ENCODE data around the gene STAU1.
"Not testable (repeated sequence)": the region's sequence is repeated elsewhere in the genome, so short reads cannot be mapped to it uniquely, and the experiment has no call there.

STAU1 gene

DNA sequence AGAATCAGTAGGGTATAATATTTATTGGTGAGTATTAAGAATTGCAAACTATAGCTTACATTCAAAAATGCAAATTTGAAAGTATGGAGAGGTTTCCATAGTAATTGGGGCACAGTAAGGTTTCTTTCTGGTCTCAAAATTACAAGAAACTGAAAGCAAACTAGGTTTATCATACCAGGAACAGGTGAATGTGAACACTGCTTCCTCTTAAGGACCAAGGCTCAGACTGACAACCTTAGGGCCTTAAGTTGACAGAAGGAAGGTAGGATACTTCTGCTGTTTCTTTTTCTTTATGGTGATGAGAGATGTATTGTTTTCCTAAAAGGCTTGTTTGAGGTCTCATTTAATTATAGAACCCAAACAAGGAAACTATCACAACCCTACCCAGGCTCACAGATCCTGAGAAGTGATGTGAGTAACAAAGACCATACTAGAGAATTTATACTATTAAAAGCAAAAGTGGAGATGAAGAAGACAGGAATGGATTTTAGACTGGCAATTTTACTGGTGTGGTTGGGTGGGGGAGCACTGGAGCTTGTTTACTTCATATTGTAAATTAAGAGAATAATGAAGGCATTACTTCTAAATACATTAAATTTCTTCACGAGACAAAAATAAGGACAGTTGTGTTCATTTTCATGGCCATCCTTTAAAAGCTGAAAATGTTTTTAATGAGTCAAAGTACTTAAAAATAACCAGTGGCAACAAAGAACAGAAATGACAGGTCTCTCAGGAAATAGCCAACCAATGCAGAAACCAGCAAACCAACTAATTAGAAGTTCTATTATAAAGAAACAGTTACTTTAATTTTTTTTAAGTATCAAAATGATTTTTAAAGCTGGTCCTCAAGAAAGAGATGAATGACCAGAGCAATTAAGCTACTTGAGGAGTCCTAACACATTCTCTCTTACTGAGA is 21.3 kb downstream of the STAU1 start:
- DNase-seq: no peak

DNA sequence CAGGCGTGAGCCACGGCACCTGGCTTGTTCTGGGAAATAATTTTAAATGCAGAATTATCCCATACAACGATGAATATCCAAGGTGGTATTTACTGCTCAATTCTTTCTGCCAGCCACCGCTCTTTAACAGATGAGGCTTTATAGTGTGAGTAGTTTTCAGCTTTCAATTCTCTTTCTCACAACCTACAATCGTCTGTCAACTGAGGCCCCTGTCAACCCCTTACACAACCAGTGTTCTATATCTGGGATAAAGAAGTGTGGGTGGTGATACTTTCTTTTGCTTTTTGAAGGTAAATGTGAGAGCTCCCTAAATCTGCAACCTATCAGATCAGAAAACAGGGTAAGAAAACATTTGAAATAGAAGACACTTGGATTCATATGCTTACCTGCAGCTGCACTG is 22.5 kb downstream of the STAU1 start:
- peak in 1 of 56 donors; percentile 13 for DNase-seq

DNA sequence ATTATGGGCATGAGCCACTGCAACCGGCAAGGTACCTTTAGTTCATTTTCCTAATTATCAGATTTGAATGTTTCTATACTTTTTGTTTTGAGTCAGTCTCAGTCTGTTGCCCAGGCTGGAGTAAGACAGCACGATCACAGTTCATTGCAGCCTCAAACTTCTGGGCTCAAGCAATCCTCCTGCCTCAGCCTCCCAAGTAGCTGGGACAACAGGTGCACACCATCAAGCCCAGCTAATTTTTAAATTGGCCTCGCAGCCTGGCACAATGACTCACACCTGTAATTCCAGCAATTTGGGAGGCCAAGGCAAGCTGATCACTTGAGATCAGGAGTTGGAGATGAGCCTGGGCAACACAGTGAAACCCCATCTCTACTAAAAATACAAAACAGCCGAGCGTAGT is 24.4 kb downstream of the STAU1 start:
- no peak for DNase-seq

DNA sequence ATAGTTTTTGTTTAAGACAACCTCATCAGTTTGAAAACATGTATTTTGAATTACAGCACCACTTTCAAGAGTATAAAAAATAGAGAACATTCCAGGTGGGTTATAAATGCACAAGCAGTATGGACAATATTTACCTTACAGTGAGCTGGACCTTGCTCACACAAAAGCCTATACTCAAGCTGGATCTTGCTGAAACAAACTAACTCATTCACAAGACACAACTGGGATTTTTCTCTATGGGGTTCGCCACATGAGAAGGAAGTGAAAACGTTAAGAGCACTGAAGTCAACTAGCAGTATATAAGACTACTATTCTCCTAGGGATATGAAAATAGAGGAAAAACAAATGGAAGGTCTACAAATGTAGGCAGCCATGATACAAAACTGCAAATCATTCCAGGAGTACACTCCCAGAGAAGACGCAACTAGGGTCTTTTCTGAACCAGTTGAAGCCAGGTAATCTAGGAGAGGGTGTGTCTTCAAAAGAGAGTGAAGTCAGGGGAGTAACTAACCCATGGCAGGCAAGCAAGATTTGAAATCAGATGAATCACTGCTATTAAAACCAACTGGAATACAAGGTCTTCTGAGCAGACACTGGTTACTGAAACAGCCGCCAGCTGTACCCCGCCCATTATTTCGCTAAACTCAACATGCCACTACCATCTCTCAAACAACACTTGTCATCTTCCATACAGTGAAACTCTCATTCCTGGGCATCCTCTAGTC is 26.5 kb downstream of the STAU1 start:
- DNase-seq: no peak

DNA sequence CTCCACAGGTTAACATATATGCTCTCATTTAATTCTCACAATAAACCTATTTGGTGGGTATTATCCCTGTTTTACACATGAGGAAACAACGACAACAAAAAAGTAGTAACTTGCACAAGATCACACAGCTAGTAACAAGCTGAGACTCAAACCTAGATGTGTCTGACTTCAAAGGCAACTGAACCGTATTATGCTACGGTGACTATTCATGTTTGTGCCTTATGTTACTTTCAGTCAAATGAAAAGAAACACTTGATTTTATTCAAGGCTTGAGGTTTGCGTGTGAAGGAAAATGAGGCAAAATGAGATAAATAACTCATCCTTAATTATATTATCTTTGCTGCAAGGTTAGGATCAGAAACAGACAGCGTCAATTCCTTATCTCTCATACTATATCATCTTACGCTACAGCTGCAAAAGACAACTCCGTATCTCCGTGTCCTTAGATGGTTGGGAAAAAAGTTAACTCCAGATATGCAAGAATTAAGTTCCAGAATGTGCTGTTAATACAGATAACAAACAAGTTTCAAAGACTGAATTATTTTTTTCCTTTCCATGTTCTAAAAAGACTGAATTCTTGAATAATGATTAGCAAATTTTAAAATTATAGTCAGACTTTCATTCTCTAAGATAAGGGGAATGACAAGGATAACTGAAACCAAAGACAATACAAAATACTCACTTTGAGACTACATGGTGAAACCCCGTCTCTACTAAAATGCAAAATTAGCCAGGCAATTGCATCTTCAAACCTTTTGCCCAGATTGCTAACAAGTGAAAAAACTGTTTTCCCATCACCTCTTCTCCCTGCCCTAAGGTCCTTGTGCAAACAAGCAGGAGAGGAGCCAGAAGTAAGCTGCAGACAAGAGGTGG is 27.8 kb downstream of the STAU1 start:
- DNase-seq: no peak

DNA sequence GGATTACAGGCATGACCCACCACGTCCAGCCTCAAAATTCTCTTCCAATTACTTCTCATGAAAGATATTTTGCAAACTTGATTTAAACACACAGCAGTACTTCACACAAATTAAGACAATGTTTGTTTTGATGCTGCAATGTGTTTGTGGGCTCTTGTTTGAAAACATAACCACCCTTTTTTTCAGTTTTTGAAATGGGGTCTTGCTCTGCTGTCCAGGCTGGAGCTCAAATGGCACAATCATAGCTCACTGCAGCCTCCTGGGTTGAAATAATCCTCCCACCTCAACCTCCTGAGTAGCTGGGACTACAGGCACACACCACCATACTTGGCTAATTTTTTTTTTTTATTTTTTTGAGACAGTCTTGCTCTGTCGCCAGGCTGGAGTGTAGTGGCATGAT is 31.0 kb downstream of the STAU1 start:
- no peak for DNase-seq

DNA sequence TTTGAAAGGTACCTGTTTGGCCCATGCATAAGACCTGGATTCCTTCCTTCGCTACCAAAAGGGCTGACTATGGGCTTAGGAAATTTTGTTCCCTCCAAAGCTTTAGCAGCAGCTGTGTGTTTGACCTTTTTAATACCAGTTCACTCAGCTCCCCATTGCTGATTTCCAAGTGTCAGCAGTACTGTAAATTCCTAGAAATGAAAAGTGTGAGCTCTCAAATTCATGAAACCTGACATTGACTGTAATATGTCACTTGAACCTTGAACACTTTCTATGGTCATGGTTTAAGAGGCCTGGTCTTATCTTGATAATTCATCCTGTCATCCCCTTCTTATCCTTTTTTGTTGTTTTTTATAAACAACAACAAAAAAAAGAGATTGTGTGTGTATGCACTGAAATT is 31.7 kb downstream of the STAU1 start:
- DNase-seq: no peak

DNA sequence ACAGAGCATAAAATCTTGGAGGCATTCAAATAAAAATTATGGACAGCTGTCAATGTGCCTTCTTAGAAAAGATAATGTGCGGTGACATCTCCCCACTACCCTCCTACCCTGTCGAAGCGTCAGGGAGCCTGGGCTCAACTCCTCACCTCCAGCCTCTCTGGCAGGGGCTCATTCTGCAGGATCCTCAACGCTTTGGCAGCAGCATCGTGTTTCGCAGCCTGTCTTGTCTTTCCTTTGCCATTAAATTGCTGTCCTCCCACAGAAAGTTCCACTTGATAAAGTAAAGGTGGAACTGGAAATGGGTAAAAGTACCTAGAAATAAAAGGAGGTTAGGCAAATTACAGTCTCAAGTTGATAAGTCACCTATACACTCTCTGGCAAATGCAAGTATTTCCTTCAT is 36.7 kb downstream of the STAU1 start:
- DNase-seq: no peak

DNA sequence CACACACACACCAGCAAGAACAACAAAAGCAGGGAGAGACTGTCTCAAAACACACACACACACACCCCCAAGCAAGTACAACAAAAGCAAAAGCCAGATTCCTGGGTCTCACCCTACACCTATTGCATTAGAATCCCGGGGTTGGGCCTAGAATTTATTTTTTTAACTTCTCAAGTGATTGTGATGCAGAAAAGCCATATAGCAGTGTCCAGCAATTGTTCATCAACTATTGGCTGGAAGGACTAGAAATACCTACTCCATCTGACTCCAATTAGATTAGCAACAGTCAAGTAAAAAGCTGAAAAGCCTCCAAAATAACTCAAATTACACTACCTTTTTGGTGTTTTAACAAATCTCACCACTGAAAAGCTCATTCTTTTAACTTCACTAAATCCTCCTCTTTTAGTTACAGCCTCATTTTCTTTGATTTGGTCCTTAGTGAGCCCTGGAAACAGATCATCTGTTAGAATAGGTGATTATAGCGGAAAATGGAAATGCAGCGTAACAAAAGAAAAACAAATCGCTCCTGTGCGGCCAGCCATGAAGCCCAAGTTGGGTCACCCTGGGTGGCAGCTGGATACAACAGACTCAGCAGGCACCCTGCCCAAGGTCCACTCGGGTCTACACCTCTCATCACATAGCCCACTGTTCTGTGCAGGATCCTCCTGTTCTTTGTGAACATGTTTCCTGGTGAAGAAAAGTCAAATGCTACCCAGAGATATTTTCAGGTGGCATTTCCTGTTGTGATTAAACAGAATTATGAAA is 38.7 kb downstream of the STAU1 start:
- DNase-seq: no peak

DNA sequence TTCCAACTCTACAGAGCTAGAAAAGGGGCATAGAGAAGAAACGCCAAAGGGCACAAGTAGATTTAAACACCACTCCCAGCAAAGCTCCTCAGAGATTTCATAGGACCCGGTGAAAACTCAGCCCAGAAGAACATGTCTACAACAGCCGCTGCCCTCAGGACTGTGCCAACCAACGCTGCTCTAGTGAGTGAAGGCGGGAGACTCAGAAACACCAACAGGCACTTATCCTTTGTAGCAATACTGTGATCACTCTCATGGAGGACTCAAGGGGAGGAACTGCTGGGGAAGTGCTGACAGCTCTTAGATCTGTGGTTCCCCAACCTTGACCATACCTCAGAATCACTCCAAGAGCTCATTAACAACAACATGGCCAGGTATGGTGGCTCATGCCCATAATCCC is 39.5 kb downstream of the STAU1 start:
- DNase-seq: no peak

DNA sequence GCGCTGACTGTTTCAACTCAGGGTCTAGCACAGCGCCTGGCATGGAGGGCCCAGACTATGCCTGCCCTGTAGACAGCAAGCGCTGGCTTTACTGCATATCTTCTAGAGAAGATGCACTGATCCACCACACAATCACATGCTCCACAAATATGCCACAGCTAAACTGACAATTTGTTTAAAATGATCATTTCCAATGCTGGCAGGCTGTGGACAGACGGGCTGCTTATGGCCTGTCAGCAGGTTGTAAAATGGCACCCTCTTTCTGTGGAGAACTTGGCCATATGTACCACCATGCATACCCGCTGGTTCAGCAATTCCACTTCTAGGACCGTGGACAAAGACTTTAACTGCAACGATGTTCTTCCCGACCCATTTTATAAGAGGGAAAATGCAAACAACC is 40.8 kb downstream of the STAU1 start:
- DNase-seq: no peak

DNA sequence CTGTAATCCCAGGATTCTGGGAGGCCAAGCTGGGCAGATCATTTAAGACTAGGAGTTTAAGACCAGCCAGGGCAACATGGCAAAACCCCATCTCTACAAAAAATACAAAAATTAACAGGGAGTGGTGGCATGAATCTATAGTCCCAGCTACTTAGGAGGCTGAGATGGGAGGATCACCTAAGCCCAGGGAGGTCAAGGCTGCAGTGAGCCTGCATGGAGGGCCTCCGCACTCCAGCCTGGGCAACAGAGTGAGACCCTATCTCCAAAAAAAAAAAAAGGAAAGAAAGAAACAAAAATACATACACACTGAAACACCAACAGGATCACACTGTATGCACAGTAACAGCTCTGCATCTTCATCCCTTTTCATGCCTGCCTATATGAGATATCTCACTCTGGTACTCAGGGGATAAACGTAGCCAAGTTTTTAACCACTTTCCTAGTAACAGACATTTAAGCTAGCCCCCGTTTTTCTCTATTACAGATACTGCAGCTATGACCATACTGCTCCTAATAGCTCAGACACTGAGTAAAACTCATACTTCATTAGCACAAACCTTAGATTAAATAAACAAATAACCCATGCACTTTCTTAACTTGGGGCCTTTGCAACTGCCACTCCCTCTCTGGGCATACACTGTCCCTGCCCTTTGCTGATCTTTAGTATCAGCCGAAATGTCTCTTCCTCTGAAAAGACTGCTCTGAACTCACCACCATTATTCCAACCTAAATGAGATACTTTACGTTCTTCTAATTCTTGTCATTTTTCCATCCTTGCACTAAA is 41.5 kb downstream of the STAU1 start:
- DNase-seq: no peak

DNA sequence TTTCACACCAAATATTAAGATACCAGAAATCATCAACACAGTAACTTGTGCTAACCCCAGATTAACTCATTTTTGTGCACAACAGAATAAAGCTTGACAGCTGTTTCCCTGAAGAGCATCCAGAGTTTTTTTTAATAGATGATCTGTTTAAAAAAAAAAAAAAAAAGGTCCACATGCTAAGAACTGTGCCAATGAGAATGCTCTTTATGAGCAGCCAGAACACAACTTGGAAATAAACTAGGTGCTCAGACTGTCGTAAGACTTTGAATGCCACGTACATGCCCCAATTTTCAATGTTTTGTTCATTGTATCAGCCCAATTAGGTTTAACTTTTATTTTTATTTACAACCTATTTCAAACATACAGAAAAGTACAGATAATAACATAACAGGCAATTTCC is 47.3 kb downstream of the STAU1 start:
- no peak for DNase-seq

DNA sequence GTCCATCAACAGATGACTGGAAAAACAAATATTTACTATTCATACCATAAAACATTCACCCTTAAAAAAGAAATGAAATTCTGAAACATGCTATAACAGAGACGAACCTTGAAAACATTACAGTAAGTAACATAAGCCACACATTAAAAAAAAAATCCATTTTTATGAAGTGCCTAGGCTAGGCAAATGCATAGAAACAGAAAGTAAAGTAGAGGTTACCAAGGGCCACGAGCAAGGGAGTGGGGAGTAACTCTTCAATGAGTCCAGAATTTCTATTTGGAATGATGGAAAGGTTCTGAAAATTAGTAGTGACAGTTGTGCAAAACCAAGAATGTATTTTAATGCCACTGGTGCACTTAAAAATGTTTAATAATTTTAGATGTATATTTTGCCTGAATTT is 47.7 kb downstream of the STAU1 start:
- no peak for DNase-seq

DNA sequence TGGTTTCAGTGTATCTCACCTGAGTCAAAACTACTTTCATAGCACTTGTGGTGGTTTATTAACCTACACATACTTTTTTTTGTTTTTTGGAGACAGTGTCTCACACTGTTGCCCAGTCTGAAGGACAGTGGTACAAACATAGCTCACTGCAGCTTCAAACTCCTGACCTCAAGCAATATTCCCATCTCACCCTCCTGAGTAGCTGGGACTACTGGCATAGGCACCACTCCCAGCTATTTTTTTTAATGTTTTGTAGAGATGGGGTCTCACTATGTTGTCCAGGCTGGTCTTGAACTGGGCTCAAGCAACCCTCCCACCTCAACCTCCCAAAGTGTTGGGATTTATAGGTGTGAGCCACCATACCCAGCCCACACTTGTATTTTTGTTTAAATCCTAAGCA is 49.7 kb downstream of the STAU1 start:
- no peak for DNase-seq

DNA sequence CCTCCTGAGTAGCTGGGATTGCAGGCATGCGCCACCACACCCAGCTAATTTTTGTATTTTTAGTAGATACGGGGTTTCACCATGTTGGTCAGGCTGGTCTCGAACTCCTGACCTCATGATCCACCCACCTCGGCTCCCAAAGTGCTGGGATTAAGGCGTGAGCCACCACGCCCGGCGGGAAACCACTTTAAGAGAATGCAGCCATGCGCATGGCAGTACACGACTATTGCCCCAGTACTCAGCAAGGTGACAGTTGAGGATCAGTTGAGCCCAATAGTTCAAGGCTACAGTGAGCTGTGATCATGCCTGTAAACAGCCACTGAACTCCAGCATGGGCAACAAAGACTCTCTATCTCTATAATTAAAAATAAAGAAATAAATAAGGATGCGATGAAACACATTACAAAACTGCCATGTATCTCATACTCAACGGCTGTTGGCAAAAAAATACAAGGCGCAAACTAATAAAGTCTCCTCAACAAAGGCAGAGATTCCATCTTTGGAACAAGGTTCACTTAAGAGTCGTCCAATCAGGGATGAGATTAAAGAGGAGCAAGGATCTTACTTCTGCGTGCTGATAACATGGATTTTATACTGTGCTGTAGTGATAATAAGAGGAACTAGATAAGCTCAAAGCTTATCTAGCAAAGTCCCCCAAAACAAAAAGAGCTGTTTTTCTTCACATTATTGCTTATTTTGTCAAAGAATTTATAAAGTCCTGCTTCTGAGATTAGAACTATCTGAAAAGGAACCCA is 51.1 kb downstream of the STAU1 start:
- DNase-seq: no peak

DNA sequence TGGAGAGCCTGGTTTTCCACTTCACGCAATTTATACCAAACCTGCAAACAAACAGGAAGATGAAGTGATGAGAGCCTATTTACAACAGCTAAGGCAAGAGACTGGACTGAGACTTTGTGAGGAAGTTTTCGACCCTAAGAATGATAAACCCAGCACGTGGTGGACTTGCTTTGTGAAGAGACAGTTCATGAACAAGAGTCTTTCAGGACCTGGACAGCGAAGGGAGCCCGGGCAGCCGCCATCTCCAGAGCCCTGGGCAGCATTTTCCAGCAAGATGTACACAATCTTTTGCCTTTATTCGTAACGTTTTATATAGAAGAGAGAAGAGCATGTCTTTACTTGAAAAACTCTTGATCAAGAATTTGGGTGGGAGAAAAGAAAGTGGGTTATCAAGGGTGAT is 53.3 kb downstream of the STAU1 start:
- not testable (repeated sequence) for DNase-seq

DNA sequence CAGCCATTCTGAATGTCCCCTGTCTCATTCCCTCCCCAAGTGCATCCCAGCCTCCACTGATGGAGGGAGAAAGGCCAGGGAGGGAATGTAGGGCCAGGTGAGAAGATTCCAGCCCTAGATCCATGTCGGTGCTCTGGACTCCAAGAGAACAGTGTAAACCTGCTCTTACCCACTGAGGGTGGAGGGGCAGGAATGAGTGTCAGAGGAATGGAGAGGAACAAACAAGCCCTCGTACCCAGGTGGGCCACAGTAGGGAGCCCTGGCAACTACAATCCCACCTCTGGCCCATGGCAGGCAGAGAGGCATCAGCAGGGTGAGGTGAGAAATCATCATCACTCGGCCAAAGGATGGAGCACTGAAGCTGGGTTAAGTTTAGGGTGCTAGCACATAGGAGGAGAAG is 54.6 kb downstream of the STAU1 start:
- no peak for DNase-seq

DNA sequence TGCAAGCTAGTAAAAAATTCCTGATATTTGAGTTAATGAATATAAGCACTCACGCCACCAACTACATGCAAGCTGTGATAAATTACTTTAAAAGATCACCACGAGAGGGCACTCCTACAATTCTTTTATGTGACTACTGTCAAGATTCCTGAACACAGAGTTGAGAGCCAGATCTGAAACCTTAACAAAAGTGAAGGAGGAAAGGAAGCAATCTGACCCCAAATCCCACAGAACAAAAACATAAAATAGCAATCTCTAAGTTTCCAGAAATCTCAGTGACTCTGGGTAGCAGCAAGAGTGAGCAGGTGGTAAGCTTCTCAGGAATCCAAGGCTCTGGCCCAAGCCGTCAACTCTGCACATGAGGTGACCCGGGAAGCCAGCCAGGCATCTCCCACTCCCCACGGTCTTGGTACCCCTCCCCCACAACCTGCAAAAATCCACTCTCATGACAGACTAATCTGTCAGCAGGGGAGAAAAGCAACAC is 55.1 kb downstream of the STAU1 start:
- peak in 5 of 56 donors; percentile 2 to 86 (median 18) for DNase-seq

Data from amygdala (tissue), 56 donors.